NT2/D1 (cell line): ENCODE measurements around the gene LIG4.

Source experiments
- SUZ12 ChIP-seq: IDR thresholded peaks from 2 replicates; pipeline ENCODE4 v1.6.1; 2011; ENCODE audit not compliant: insufficient read length, insufficient read depth; ENCODE audit errors: extremely low read depth
- YY1 ChIP-seq: IDR thresholded peaks from 2 replicates; pipeline ENCODE4 v1.6.1; 2011; ENCODE audit not compliant: insufficient read length, insufficient read depth
- ZNF274 ChIP-seq: IDR thresholded peaks from 2 replicates; pipeline ENCODE4 v1.6.1; 2011; ENCODE audit warnings: mild to moderate bottlenecking, low read depth, low read length

GRCh38 chr13:108158746-108159145, 56.6 kb downstream of the LIG4 start:
- TF ChIP-seq SUZ12 (no peak), YY1 (no peak), ZNF274 (no peak)
